GM18517 (cell line): ENCODE measurements around the gene TRMU.
"Not testable (repeated sequence)": the region's sequence is repeated elsewhere in the genome, so short reads cannot be mapped to it uniquely, and the experiment has no call there.

ENCODE experiments used
- ATAC-seq: cut with Tn5 transposase; IDR thresholded peaks from one replicate; pipeline ENCODE4 v1.9.1; 2021; ENCODE audit warnings: mild to moderate bottlenecking, moderate library complexity; ENCODE audit not compliant: unreplicated experiment

The TRMU gene

DNA sequence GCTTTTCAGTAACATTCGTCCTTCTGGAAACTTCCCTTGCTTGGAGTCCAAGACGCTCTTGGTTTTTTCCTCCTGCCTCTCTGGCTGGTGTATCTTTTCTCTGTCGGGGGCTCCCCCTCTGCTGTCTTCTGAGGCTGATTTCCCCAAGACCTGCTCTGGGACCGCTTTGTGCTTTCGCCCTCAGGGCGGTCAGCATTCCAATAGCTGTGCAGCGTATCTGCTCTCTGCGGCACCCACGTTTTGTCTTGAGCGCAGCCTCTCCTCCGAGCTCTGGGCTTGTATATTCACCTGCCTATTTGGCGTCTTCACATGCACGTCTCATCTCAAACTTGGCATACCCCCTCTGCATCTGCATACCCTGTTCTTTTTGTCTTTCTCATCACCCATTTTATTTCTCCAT lies 36.4 kb upstream of the TRMU start:
- ATAC-seq = no peak

GRCh38 chr22:46300491-46300890 lies 35.0 kb upstream of the TRMU start:
- ATAC-seq = no peak

- no peak for ATAC-seq
These were observed 32.1 kb upstream of the TRMU start for GRCh38 chr22:46303347-46303965.

GRCh38 chr22:46308283-46308988 lies 27.1 kb upstream of the TRMU start:
- ATAC-seq = no peak

GRCh38 chr22:46309526-46310085 lies 25.9 kb upstream of the TRMU start:
- no peak for ATAC-seq

DNA sequence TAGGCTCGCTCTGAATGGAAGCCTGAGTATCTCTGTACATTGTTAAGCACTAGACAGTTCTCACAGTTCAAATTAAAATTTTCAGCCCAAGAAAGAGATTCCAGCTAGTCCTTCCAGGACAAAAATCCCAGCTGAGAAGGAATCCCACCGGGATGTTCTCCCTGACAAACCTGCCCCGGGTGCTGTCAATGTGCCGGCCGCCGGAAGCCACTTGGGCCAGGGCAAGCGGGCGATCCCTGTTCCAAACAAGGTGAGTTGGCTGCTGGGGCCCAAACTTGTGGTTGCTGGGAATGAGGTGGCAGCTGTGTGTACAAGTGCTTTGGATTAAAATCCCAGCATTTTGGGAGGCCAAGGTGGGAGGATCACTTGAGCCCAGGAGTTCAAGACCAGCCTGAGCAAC lies 23.5 kb upstream of the TRMU start:
- ATAC-seq = no peak

- ATAC-seq = not testable (repeated sequence)
These were observed 22.7 kb upstream of the TRMU start for GRCh38 chr22:46312848-46313247.

- no peak for ATAC-seq
These were observed 19.5 kb upstream of the TRMU start for GRCh38 chr22:46315976-46316375.

DNA sequence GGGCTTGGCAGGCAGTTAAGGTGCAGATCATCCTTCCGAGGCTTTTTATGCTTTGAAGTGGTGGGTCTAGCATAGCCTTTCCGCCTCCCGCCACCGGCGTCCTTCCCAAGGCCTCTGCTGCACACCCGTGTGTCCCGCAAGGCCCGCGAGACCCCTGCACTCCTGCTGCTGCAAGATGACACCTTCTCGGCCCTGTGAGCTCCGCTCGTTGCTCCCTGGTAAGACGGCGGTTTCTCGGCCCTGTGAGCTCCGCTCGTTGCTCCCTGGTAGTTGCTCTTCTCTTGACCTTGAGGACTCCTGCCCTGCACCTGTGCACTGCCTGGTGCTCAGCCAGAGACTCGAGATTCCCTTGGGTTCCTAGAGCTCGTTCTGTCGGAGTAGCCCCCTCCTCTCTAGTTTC lies 17.9 kb upstream of the TRMU start:
- no peak for ATAC-seq

GRCh38 chr22:46318576-46318975 lies 16.9 kb upstream of the TRMU start:
- ATAC-seq = no peak

DNA sequence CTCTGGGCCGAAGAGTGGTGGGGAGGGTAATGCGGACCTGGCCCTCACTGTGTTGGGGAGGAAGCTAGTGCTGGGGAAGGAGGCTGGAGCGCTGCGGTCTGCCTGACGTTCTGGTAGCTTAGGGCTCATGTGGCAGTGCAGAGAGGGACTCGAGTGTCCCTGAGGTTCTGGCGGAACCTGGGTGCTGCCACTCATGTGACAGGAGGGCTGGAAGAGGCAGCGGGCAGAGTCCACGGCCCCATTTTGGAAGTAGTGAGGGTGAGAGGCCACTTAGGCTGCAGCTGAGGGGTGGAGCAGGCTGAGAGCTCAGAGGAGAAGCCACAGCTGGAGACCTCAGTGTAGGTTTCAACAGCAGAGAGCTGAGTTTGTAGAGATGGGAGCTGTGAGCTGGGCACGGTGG lies 16.2 kb upstream of the TRMU start:
- no peak for ATAC-seq

DNA sequence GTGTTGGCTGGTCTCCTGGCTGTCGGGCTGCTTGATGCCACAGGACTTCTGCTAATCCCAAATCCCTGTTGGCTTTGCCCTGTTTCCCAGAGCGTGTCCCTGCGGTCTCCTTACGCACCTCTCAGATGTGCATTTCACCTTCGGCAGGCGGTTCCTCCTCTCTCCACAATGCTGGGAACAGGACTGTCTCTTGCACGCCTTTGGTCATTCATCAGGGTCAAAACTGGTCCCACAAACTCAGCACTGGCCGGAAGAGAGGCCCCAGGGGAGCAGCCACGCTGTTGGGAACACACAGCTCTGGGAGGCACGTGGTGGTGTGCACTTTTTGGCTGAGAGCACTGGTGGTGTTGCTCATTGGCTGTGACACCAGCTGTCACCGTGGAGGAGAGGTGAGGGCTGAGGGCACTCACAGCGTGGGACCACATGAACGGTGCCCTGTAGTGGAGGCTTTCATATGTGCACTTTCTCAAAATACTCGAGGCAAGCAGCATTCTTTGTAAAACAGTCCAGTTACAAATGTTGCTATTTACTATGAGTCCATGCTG lies 15.3 kb upstream of the TRMU start:
- no peak for ATAC-seq

DNA sequence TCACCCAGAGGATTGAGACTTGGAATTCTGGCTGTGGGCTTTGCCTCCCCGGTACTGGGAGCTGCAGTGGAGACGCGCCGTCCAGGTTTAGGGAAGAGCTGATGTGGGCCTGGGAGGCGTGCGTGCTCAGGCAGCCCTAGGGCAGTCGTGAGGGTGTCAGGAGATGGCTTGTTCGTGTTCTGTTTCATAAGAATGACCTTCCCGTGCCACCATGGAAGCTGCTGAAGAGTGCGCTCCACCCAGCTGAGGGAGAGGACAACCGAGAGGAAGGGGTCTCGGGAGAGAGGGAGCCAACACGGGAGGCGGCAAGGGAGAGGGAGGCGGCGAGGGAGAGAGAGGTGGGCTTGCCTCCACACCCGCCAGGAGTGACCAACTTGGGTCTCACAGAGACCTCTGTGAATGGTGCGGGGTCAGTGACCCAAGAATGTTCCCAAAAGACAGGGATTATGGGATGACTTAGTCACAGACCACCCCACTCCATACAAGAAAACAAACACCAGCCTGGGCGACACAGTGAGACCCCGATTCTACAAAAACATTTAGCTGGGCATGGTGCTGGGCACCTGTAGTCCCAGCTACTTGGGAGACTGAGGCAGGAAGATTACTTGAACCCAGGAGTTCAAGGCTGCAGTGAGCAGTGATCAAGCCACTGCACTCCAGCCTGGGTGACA lies 14.7 kb upstream of the TRMU start:
- no peak for ATAC-seq

- ATAC-seq = no peak
These were observed 12.8 kb upstream of the TRMU start for GRCh38 chr22:46322711-46323110.

DNA sequence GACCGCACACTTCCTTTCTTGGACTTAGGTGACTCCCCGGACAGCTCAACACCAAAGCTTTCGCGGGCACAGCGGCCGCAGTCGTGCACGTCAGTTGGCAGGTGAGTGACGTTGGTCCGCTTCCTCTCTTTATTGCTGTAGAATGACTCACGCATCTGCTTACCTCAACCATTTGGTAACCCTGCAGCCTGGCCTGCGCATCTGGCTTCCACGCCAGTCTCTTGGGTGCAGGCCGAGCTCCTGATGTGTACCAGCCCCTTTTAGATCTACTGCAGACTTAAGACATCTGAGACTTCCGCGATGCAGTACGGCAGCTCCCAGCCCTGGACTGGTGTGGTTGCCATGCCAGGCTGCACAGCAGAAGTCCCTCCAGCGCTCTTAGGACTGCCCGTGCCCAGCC lies 12.4 kb upstream of the TRMU start:
- no peak for ATAC-seq

- no peak for ATAC-seq
These were observed 9.3 kb upstream of the TRMU start for GRCh38 chr22:46326066-46326680.

DNA sequence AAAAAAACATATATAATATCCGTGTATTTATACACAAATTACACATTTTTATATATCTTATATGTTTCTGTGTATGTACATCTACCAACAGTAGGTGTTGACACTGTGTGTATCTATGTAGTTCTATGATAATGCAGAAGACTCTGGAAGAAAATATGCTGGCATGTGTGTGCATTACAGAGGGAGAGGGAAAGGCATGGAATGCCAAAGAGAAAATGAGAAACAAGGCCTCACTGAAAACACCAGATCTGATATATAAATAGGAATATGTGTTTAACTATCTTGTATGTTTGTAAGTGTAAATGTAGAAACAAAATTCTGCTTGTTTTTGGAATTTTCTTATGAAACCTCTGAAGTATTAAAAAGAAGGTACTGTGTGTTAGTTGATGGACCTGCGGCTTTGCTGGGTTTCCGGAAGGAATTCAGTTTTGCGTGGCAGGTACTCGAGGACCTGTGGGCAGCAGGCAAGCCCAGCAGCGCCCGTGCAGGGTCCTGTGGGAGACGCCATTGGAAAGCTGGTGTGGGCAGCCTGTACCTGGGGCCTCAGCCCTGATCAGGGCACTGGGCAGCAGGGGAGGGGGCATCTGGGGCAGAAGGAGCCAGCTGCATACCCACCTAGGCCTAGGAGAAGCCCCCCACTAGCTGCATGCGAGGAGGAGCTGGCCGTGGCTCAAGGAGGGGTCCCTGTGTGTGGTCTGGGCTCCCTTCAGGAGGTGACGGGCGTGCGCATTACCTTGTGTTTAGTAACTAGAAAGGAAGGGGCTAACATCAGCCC lies 7.6 kb upstream of the TRMU start:
- no peak for ATAC-seq

DNA sequence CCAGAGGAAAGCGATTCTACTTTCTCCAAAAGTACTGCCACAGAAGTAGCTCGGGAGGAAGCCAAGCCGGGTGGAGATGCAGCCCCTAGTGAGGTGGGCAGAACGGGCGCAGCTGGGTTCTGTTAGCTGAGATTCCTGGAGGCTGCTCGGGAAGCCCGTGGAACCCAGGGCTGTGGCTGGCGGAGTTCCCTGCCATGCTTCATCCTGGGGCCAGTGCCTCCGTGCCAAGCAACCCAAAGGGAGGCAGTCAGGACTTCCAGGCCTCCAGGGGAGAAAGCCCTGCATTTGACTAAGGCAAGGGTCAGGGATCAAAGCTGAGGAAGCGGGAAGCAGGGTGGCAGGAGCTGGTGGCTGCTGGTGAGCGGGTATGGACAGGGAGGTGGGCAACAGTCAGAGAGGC lies 6.7 kb upstream of the TRMU start:
- no peak for ATAC-seq

- no peak for ATAC-seq
These were observed 5.9 kb upstream of the TRMU start for GRCh38 chr22:46329616-46330015.

GRCh38 chr22:46330426-46330825 lies 5.1 kb upstream of the TRMU start:
- no peak for ATAC-seq

DNA sequence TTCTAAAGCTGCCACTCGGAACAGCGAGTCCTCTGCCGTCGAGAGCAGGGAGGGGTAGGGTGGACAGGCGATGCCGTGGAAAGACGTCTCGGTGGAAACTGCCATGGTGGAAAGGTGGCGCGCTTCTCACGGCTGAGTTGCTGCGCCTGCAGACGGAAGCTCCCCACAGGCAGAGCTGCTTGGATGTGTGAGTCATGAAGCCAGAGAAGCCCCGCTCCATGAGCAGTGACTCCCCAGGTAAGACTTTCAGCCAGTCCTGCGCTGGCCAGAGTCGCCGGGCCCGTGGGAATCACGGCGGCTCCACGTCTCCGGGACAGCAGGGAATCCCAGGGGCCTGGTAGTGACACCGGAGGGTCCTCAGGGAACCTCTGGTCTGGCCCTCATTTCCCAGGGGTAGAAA lies 4.0 kb upstream of the TRMU start:
- ATAC-seq = no peak
